Progenitor cell of endocrine pancreas (in vitro differentiated cells): ENCODE measurements around the gene APOL6. TPM values are rescaled to one million over a fixed set of nuclear protein-coding genes. Genes with fewer than 3 reads are reported as not detected.
"Not testable (repeated sequence)": the region's sequence is repeated elsewhere in the genome, so short reads cannot be mapped to it uniquely, and the experiment has no call there.

Experiments used
- DNase-seq: peaks from one replicate; pipeline ENCODE4 v3.0.0; 2021; ENCODE audit warnings: low spot score; ENCODE audit not compliant: unreplicated experiment
- H3K27ac Mint-ChIP-seq: 2 replicates; pipeline ENCODE4 v1.8.0; 2021; ENCODE audit warnings: mild to moderate bottlenecking, moderate library complexity, mixed read lengths
- H3K27me3 Mint-ChIP-seq: 2 replicates; pipeline ENCODE4 v1.8.0; 2021; ENCODE audit warnings: mixed read lengths
- H3K36me3 Mint-ChIP-seq: 2 replicates; pipeline ENCODE4 v1.8.0; 2022; ENCODE audit warnings: mixed read lengths; ENCODE audit not compliant: insufficient read depth
- H3K4me1 Mint-ChIP-seq: 2 replicates; pipeline ENCODE4 v1.8.0; 2021; ENCODE audit warnings: low read depth, mixed read lengths
- H3K4me3 Mint-ChIP-seq: 2 replicates; pipeline ENCODE4 v1.8.0; 2021; ENCODE audit warnings: low read depth, mild to moderate bottlenecking, moderate library complexity, mixed read lengths
- H3K9me3 Mint-ChIP-seq: 2 replicates; pipeline ENCODE4 v1.8.0; 2021; ENCODE audit warnings: low read depth, mixed read lengths
- total RNA-seq: library from RNA; stranded (reverse); gene quantifications from 2 replicates; pipeline ENCODE4 v1.2.1, GENCODE V29; 2021
- TF ChIP-seq, protein P1 (sequence below): fragments of 200-600 bp; sonication (generic); IDR thresholded peaks from one replicate; pipeline ENCODE4 v1.5.0; 2021; ENCODE audit warnings: antibody characterized with exemption, mild to moderate bottlenecking; ENCODE audit not compliant: unreplicated experiment

Gene APOL6
- total RNA-seq, 1 donor from 2014 or later, result 0.07 TPM

- no peak for DNase-seq
- Mint-ChIP-seq H3K27me3 (peaks cover 24% of the 10 kb centered on the region), H3K36me3 (no peaks in the 10 kb centered on the region), H3K9me3 (peaks cover 10% of the 10 kb centered on the region), H3K4me1 (peaks cover 2% of the 10 kb centered on the region), H3K27ac (no peak overlapping the region), H3K4me3 (no peak overlapping the region)
- TF ChIP-seq, protein P1, sequence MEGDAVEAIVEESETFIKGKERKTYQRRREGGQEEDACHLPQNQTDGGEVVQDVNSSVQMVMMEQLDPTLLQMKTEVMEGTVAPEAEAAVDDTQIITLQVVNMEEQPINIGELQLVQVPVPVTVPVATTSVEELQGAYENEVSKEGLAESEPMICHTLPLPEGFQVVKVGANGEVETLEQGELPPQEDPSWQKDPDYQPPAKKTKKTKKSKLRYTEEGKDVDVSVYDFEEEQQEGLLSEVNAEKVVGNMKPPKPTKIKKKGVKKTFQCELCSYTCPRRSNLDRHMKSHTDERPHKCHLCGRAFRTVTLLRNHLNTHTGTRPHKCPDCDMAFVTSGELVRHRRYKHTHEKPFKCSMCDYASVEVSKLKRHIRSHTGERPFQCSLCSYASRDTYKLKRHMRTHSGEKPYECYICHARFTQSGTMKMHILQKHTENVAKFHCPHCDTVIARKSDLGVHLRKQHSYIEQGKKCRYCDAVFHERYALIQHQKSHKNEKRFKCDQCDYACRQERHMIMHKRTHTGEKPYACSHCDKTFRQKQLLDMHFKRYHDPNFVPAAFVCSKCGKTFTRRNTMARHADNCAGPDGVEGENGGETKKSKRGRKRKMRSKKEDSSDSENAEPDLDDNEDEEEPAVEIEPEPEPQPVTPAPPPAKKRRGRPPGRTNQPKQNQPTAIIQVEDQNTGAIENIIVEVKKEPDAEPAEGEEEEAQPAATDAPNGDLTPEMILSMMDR, result no peak
Measured at GRCh38 chr22:35695202-35695601, 47.0 kb downstream of the APOL6 start.

- Mint-ChIP-seq H3K4me1 (no peaks in the 10 kb centered on the region), H3K27me3 (peaks cover 21% of the 10 kb centered on the region), H3K9me3 (peaks cover 7% of the 10 kb centered on the region), H3K4me3 (no peak overlapping the region), H3K27ac (no peak overlapping the region), H3K36me3 (no peaks in the 10 kb centered on the region)
- TF ChIP-seq, protein P1, result no peak
- no peak for DNase-seq
Measured at GRCh38 chr22:35697142-35697541, 48.9 kb downstream of the APOL6 start.

- not testable (repeated sequence) for H3K9me3 Mint-ChIP-seq, H3K36me3 Mint-ChIP-seq, H3K4me3 Mint-ChIP-seq, H3K4me1 Mint-ChIP-seq, H3K27ac Mint-ChIP-seq, DNase-seq
- H3K27me3 Mint-ChIP-seq, result peaks cover 14% of the 10 kb centered on the region
Measured at GRCh38 chr22:35699852-35700251, 51.6 kb downstream of the APOL6 start.

GRCh38 chr22:35703861-35704584 is 55.8 kb downstream of the APOL6 start:
- no peak for DNase-seq
- Mint-ChIP-seq H3K9me3 (no peaks in the 10 kb centered on the region), H3K27ac (no peak overlapping the region), H3K4me3 (no peak overlapping the region), H3K27me3 (peaks cover 9% of the 10 kb centered on the region), H3K36me3 (no peaks in the 10 kb centered on the region), H3K4me1 (no peaks in the 10 kb centered on the region)
- TF ChIP-seq, protein P1, result no peak

DNA sequence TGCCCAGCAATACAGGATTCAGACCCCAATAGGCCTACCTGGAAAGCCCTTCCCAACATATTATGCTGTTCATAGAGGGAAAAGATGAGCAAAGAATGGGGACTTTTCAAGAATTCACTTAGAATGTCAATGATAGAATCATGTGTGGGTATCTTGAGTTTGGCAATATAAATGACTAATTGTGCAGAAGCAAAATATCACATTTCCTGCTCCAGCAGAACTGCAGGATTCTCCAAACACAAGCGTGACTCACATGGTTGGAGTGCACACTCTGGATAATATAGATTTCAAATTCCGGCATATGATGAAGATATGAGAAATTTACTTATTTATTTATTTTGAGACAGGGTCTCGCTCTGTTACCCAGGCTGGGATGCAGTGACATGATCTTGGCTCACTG is 56.9 kb downstream of the APOL6 start:
- Mint-ChIP-seq H3K36me3 (no peaks in the 10 kb centered on the region), H3K27me3 (peaks cover 4% of the 10 kb centered on the region), H3K27ac (no peak overlapping the region), H3K9me3 (no peaks in the 10 kb centered on the region), H3K4me3 (no peak overlapping the region), H3K4me1 (peaks cover 2% of the 10 kb centered on the region)
- TF ChIP-seq, protein P1, result no peak
- DNase-seq, result no peak

DNA sequence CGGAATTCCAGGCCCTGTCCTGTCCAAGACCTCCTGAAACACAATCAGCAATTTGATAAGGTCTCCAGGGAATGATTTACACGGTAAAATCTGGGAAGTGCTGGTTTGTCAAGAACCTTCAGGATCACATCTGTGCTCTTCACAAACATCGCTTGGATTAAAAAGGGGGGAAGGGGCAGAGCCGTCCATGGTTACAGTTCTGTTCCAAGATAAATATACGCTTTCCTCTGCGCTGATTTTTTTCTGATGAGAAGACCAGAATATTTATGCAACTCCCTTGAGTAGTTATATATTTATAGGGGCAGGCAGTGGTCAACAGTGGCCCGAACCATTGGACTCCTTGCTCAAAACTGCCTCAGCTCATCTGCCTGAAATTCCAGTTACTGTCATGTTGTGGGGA is 60.2 kb downstream of the APOL6 start:
- Mint-ChIP-seq H3K4me1 (peaks cover 2% of the 10 kb centered on the region), H3K36me3 (peaks cover 3% of the 10 kb centered on the region), H3K27ac (no peak overlapping the region), H3K4me3 (no peak overlapping the region), H3K9me3 (peaks cover 7% of the 10 kb centered on the region), H3K27me3 (no peaks in the 10 kb centered on the region)
- TF ChIP-seq, protein P1, result no peak
- DNase-seq, result no peak
